Measurements from ENCODE around the gene MYCBP2.

- no peak for TF ChIP-seq USF2 (IDR thresholded peaks at IDR 0.05)
- TF ChIP-seq ELK1 (IDR thresholded peaks at IDR 0.05; ENCODE audit: low read depth, low read length) = no peak
- TF ChIP-seq, protein P1, sequence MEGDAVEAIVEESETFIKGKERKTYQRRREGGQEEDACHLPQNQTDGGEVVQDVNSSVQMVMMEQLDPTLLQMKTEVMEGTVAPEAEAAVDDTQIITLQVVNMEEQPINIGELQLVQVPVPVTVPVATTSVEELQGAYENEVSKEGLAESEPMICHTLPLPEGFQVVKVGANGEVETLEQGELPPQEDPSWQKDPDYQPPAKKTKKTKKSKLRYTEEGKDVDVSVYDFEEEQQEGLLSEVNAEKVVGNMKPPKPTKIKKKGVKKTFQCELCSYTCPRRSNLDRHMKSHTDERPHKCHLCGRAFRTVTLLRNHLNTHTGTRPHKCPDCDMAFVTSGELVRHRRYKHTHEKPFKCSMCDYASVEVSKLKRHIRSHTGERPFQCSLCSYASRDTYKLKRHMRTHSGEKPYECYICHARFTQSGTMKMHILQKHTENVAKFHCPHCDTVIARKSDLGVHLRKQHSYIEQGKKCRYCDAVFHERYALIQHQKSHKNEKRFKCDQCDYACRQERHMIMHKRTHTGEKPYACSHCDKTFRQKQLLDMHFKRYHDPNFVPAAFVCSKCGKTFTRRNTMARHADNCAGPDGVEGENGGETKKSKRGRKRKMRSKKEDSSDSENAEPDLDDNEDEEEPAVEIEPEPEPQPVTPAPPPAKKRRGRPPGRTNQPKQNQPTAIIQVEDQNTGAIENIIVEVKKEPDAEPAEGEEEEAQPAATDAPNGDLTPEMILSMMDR (IDR thresholded peaks at IDR 0.05) = no peak
- TF ChIP-seq, protein P2, sequence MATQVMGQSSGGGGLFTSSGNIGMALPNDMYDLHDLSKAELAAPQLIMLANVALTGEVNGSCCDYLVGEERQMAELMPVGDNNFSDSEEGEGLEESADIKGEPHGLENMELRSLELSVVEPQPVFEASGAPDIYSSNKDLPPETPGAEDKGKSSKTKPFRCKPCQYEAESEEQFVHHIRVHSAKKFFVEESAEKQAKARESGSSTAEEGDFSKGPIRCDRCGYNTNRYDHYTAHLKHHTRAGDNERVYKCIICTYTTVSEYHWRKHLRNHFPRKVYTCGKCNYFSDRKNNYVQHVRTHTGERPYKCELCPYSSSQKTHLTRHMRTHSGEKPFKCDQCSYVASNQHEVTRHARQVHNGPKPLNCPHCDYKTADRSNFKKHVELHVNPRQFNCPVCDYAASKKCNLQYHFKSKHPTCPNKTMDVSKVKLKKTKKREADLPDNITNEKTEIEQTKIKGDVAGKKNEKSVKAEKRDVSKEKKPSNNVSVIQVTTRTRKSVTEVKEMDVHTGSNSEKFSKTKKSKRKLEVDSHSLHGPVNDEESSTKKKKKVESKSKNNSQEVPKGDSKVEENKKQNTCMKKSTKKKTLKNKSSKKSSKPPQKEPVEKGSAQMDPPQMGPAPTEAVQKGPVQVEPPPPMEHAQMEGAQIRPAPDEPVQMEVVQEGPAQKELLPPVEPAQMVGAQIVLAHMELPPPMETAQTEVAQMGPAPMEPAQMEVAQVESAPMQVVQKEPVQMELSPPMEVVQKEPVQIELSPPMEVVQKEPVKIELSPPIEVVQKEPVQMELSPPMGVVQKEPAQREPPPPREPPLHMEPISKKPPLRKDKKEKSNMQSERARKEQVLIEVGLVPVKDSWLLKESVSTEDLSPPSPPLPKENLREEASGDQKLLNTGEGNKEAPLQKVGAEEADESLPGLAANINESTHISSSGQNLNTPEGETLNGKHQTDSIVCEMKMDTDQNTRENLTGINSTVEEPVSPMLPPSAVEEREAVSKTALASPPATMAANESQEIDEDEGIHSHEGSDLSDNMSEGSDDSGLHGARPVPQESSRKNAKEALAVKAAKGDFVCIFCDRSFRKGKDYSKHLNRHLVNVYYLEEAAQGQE (IDR thresholded peaks at IDR 0.05) = no peak
- no peak for TF ChIP-seq RFX5 (IDR thresholded peaks at IDR 0.05)
- TF ChIP-seq, protein P3, sequence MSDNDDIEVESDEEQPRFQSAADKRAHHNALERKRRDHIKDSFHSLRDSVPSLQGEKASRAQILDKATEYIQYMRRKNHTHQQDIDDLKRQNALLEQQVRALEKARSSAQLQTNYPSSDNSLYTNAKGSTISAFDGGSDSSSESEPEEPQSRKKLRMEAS (IDR thresholded peaks at IDR 0.05) = no peak
- no peak for TF ChIP-seq RAD21 (conservative IDR thresholded peaks at IDR 0.05 in 1 of 2, IDR thresholded peaks at IDR 0.05 in 1 of 2)
- TF ChIP-seq KDM1A (IDR thresholded peaks at IDR 0.05; ENCODE audit: low read depth) = no peak
- TF ChIP-seq MYC (IDR thresholded peaks at IDR 0.05; ENCODE audit: borderline replicate concordance, low read length) = no peak
- no peak for TF ChIP-seq POLR2A (IDR thresholded peaks at IDR 0.05; ENCODE audit: low read length)
- TF ChIP-seq MAZ (IDR thresholded peaks at IDR 0.05; ENCODE audit: borderline replicate concordance, low read depth, low read length) = no peak
- no peak for TF ChIP-seq CEBPB (IDR thresholded peaks at IDR 0.05)
- TF ChIP-seq JUN (IDR thresholded peaks at IDR 0.05) = no peak
- no peak for TF ChIP-seq RARB (CRISPR knock-in tag; IDR thresholded peaks at IDR 0.05)
Observed at GRCh38 chr13:77048681-77049080, 278.2 kb downstream of the MYCBP2 start.
